Activated CD4-positive, alpha-beta T cell treated with anti-CD3 and anti-CD28 coated beads, Interleukin-2, amount 10 ng/mL, durations not matched to agents 24 days and 14 days (primary cell): ENCODE measurements around the gene RLN3. TPM values are rescaled to one million over a fixed set of nuclear protein-coding genes. Genes with fewer than 3 reads are reported as not detected.

Experiments
- DNase-seq: peaks from one replicate; pipeline ENCODE4 v3.0.0; 2022
- H3K27ac Mint-ChIP-seq: one replicate; pipeline ENCODE4 v1.8.0; 2022; ENCODE audit warnings: mild to moderate bottlenecking, mixed read lengths
- H3K27me3 Mint-ChIP-seq: one replicate; pipeline ENCODE4 v1.8.0; 2022; ENCODE audit warnings: mixed read lengths
- H3K36me3 Mint-ChIP-seq: one replicate; pipeline ENCODE4 v1.8.0; 2022; ENCODE audit warnings: low read depth, mild to moderate bottlenecking, mixed read lengths
- H3K4me1 Mint-ChIP-seq: one replicate; pipeline ENCODE4 v1.8.0; 2021; ENCODE audit warnings: mixed read lengths
- H3K4me3 Mint-ChIP-seq: one replicate; pipeline ENCODE4 v1.8.0; 2022; ENCODE audit warnings: mild to moderate bottlenecking, moderate library complexity, mixed read lengths
- H3K9me3 Mint-ChIP-seq: one replicate; pipeline ENCODE4 v1.8.0; 2021; ENCODE audit warnings: mixed read lengths
- intact Hi-C: fragments of 100-400 bp; cut with micrococcal nuclease; formaldehyde crosslinking; loops from one replicate; pipeline ENCODE4 v1.15.1; 2023
- total RNA-seq: library from RNA; stranded (reverse); gene quantifications from 2 replicates; pipeline ENCODE4 v1.2.3, GENCODE V29; 2022

Gene RLN3
- total RNA-seq = not detected in 2 replicates

- H3K9me3 Mint-ChIP-seq = no peaks in the 10 kb centered on the region
- no peak within 1 kb of the TSS for H3K4me3 Mint-ChIP-seq
- no peak within 1 kb of the TSS for H3K27ac Mint-ChIP-seq
- H3K36me3 Mint-ChIP-seq = peaks cover 4% of the 10 kb centered on the region
- peaks cover 7% of the 10 kb centered on the region for H3K27me3 Mint-ChIP-seq
- peaks cover 16% of the 10 kb centered on the region for H3K4me1 Mint-ChIP-seq
- intact Hi-C loops = no loop called here
- DNase-seq = no peak
These were observed at the start of gene RLN3 for GRCh38 chr19:14027856-14028450. TSS of gene RLN3 (plus strand) at chr19:14028148. CDS start at chr19:14028205, 57 bp downstream.

- no peaks in the 10 kb centered on the region for H3K27me3 Mint-ChIP-seq
- no peaks in the 10 kb centered on the region for H3K9me3 Mint-ChIP-seq
- H3K27ac Mint-ChIP-seq = no peak overlapping the region
- intact Hi-C loops = no loop called here
- no peak overlapping the region for H3K4me3 Mint-ChIP-seq
- no peak for DNase-seq
- peaks cover 12% of the 10 kb centered on the region for H3K4me1 Mint-ChIP-seq
- H3K36me3 Mint-ChIP-seq = peaks cover 17% of the 10 kb centered on the region
These were observed 49.4 kb upstream of the RLN3 start for GRCh38 chr19:13978351-13979243.

GRCh38 chr19:13979244-13979615 lies 48.7 kb upstream of the RLN3 start:
- Mint-ChIP-seq H3K36me3 (peaks cover 13% of the 10 kb centered on the region), H3K9me3 (no peaks in the 10 kb centered on the region), H3K4me1 (peaks cover 8% of the 10 kb centered on the region), H3K4me3 (no peak overlapping the region), H3K27ac (no peak overlapping the region), H3K27me3 (no peaks in the 10 kb centered on the region)
- intact Hi-C loops = no loop called here
- no peak for DNase-seq

- Mint-ChIP-seq H3K4me1 (peaks cover 6% of the 10 kb centered on the region), H3K27ac (no peak overlapping the region), H3K4me3 (no peak overlapping the region)
These were observed 48.3 kb upstream of the RLN3 start for GRCh38 chr19:13979686-13980085.

GRCh38 chr19:13980340-13980739 lies 47.6 kb upstream of the RLN3 start:
- H3K27me3 Mint-ChIP-seq = no peaks in the 10 kb centered on the region
- H3K27ac Mint-ChIP-seq = no peak overlapping the region
- peaks cover 8% of the 10 kb centered on the region for H3K36me3 Mint-ChIP-seq
- no peaks in the 10 kb centered on the region for H3K9me3 Mint-ChIP-seq
- intact Hi-C loops = no loop called here
- peaks cover 8% of the 10 kb centered on the region for H3K4me1 Mint-ChIP-seq
- DNase-seq = no peak
- H3K4me3 Mint-ChIP-seq = no peak overlapping the region

More at GRCh38 chr19:13979686-13980085, 48.3 kb upstream of the RLN3 start:
- Mint-ChIP-seq H3K9me3 (no peaks in the 10 kb centered on the region), H3K27me3 (no peaks in the 10 kb centered on the region), H3K36me3 (peaks cover 12% of the 10 kb centered on the region)
- DNase-seq = no peak
- intact Hi-C loops = no loop called here

- H3K27ac Mint-ChIP-seq = no peak overlapping the region
- H3K4me3 Mint-ChIP-seq = no peak overlapping the region
- intact Hi-C loops = no loop called here
- peaks cover 5% of the 10 kb centered on the region for H3K36me3 Mint-ChIP-seq
- no peaks in the 10 kb centered on the region for H3K27me3 Mint-ChIP-seq
- H3K4me1 Mint-ChIP-seq = peaks cover 14% of the 10 kb centered on the region
- H3K9me3 Mint-ChIP-seq = no peaks in the 10 kb centered on the region
- no peak for DNase-seq
These were observed 46.9 kb upstream of the RLN3 start for GRCh38 chr19:13981021-13981420.

GRCh38 chr19:13981467-13981866 lies 46.5 kb upstream of the RLN3 start:
- H3K4me3 Mint-ChIP-seq = no peak overlapping the region
- intact Hi-C loops = no loop called here
- H3K4me1 Mint-ChIP-seq = peaks cover 16% of the 10 kb centered on the region
- DNase-seq = no peak
- H3K27me3 Mint-ChIP-seq = no peaks in the 10 kb centered on the region
- peaks cover 5% of the 10 kb centered on the region for H3K36me3 Mint-ChIP-seq
- no peaks in the 10 kb centered on the region for H3K9me3 Mint-ChIP-seq
- H3K27ac Mint-ChIP-seq = no peak overlapping the region

- no peaks in the 10 kb centered on the region for H3K27me3 Mint-ChIP-seq
- H3K9me3 Mint-ChIP-seq = no peaks in the 10 kb centered on the region
- H3K4me1 Mint-ChIP-seq = peaks cover 21% of the 10 kb centered on the region
- no peak for DNase-seq
- H3K4me3 Mint-ChIP-seq = no peak overlapping the region
- intact Hi-C loops = no loop called here
- no peak overlapping the region for H3K27ac Mint-ChIP-seq
- H3K36me3 Mint-ChIP-seq = peaks cover 5% of the 10 kb centered on the region
These were observed 45.9 kb upstream of the RLN3 start for GRCh38 chr19:13981988-13982501.

GRCh38 chr19:13982773-13983172 lies 45.2 kb upstream of the RLN3 start:
- no peak for DNase-seq
- H3K36me3 Mint-ChIP-seq = peaks cover 5% of the 10 kb centered on the region
- H3K4me1 Mint-ChIP-seq = peaks cover 27% of the 10 kb centered on the region
- H3K9me3 Mint-ChIP-seq = no peaks in the 10 kb centered on the region
- no peak overlapping the region for H3K27ac Mint-ChIP-seq
- H3K4me3 Mint-ChIP-seq = no peak overlapping the region
- intact Hi-C loops = no loop called here
- H3K27me3 Mint-ChIP-seq = no peaks in the 10 kb centered on the region

GRCh38 chr19:13983213-13983889 lies 44.6 kb upstream of the RLN3 start:
- intact Hi-C loops = no loop called here
- no peaks in the 10 kb centered on the region for H3K9me3 Mint-ChIP-seq
- no peak for DNase-seq
- H3K27ac Mint-ChIP-seq = no peak overlapping the region
- H3K36me3 Mint-ChIP-seq = peaks cover 5% of the 10 kb centered on the region
- H3K27me3 Mint-ChIP-seq = no peaks in the 10 kb centered on the region
- peaks cover 28% of the 10 kb centered on the region for H3K4me1 Mint-ChIP-seq
- H3K4me3 Mint-ChIP-seq = no peak overlapping the region

- Mint-ChIP-seq H3K4me1 (peaks cover 34% of the 10 kb centered on the region), H3K27me3 (no peaks in the 10 kb centered on the region), H3K4me3 (no peak overlapping the region), H3K36me3 (peaks cover 9% of the 10 kb centered on the region), H3K9me3 (no peaks in the 10 kb centered on the region), H3K27ac (no peak overlapping the region)
- DNase-seq = no peak
- intact Hi-C loops = no loop called here
These were observed 43.8 kb upstream of the RLN3 start for GRCh38 chr19:13984186-13984585.

- Mint-ChIP-seq H3K4me1 (peaks cover 41% of the 10 kb centered on the region), H3K27me3 (no peaks in the 10 kb centered on the region), H3K9me3 (no peaks in the 10 kb centered on the region), H3K36me3 (peaks cover 15% of the 10 kb centered on the region), H3K4me3 (peak overlapping the region; percentile 64), H3K27ac (peak overlapping the region; percentile 95)
- DNase-seq = no peak
- intact Hi-C loops = loop anchor here (5.0 kb wide), 1 partner anchor 87 kb away; the partner anchor contains the start of gene MISP3
These were observed 42.8 kb upstream of the RLN3 start for GRCh38 chr19:13984875-13985741.

GRCh38 chr19:13985771-13986347 lies 42.1 kb upstream of the RLN3 start:
- Mint-ChIP-seq H3K9me3 (no peaks in the 10 kb centered on the region), H3K4me1 (peaks cover 43% of the 10 kb centered on the region), H3K4me3 (peak overlapping the region; percentile 80), H3K27me3 (no peaks in the 10 kb centered on the region), H3K27ac (peak overlapping the region; percentile 95), H3K36me3 (peaks cover 16% of the 10 kb centered on the region)
- no peak for DNase-seq
- intact Hi-C loops = loop anchor here (1.0 to 5.0 kb wide), 5 partner anchors 16 to 86 kb away; partner anchors contain the start of genes DCAF15, MISP3 and RFX1
